ENCODE measurements around the gene KCTD8.

The KCTD8 gene

DNA sequence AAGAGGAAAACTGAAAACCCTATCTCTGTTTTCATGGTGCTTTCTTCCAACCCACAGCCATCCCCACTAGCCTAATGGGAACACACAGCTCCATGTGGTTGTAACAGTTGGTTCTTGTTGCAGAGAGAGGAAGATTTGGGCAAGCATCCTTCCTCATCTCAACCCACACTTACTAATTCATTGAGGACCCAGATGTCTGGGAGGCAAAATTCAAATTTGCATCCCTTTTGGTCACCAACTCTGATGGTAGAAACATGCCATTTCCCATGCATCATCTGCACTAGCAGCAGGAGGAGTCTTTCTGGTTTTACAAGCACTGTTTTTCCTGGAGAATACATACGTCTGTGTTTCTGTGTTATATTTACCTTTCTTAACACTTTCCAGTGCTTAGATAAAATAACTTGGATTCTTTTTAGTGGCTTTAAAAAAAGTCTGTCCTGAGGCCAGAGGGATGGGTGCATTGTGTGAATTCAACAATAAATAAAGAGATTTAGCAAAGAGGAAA, 301.0 kb downstream of the KCTD8 start (continued):
- no peak for TF ChIP-seq TOX (CRISPR knock-in tag; IDR thresholded peaks at IDR 0.05; ENCODE audit: borderline replicate concordance)

DNA sequence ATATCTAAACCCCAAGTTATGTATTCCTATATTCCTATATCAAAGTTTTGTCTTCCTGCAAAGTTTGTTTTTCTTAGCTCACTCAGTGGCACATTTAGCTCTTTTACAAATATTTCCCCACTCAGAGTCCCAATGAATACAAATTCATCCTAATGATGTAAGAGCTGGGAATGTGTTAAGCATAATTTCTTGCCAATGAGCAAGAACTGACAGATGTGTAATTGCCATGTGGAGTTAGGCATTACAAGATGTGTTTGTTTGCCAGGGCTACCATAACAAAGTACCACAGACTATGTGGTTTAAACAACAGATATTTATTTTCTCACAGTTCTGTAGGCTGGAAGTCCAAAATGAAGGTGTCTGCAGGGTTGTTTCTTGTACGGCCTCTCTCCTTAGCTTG, 302.1 kb downstream of the KCTD8 start:
- TF ChIP-seq, protein P1, sequence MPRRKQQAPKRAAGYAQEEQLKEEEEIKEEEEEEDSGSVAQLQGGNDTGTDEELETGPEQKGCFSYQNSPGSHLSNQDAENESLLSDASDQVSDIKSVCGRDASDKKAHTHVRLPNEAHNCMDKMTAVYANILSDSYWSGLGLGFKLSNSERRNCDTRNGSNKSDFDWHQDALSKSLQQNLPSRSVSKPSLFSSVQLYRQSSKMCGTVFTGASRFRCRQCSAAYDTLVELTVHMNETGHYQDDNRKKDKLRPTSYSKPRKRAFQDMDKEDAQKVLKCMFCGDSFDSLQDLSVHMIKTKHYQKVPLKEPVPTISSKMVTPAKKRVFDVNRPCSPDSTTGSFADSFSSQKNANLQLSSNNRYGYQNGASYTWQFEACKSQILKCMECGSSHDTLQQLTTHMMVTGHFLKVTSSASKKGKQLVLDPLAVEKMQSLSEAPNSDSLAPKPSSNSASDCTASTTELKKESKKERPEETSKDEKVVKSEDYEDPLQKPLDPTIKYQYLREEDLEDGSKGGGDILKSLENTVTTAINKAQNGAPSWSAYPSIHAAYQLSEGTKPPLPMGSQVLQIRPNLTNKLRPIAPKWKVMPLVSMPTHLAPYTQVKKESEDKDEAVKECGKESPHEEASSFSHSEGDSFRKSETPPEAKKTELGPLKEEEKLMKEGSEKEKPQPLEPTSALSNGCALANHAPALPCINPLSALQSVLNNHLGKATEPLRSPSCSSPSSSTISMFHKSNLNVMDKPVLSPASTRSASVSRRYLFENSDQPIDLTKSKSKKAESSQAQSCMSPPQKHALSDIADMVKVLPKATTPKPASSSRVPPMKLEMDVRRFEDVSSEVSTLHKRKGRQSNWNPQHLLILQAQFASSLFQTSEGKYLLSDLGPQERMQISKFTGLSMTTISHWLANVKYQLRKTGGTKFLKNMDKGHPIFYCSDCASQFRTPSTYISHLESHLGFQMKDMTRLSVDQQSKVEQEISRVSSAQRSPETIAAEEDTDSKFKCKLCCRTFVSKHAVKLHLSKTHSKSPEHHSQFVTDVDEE (CRISPR knock-in tag; IDR thresholded peaks at IDR 0.05), result no peak
- TF ChIP-seq BACH2 (CRISPR knock-in tag; IDR thresholded peaks at IDR 0.05; ENCODE audit: borderline replicate concordance) (no peak), ZC3H10 (CRISPR knock-in tag; IDR thresholded peaks at IDR 0.05) (no peak), RARB (CRISPR knock-in tag; IDR thresholded peaks at IDR 0.05) (no peak), ZNF565 (CRISPR knock-in tag; conservative IDR thresholded peaks at IDR 0.05; ENCODE audit: low read depth) (no peak), ARNTL (CRISPR knock-in tag; IDR thresholded peaks at IDR 0.05; ENCODE audit: borderline replicate concordance, low read depth) (no peak), ZFP3 (CRISPR knock-in tag; IDR thresholded peaks at IDR 0.05) (no peak), ISL1 (CRISPR knock-in tag; IDR thresholded peaks at IDR 0.05) (no peak), ZNF8 (CRISPR knock-in tag; IDR thresholded peaks at IDR 0.05) (no peak)
- no peak for ATAC-seq

DNA sequence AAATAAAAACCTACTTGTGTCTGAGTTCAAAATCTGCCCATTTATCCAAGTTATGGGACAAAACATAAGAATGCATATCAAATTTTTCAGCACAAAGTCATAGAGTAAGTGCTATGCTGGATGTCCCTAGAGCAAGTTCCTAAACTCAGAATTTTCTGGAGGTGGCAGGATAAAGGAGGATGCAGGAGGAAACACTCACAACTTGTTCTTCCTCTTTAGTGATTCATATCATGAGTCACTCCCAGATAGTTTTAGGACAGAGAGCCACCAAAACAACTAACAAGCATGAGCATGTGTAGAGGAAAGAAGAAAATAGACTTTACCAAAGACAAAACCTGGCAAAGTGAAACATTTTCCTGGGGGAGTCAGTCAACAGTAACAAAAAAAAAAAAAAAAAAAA, 302.7 kb downstream of the KCTD8 start:
- no peak for ATAC-seq
- no peak for TF ChIP-seq TOX (CRISPR knock-in tag; IDR thresholded peaks at IDR 0.05; ENCODE audit: borderline replicate concordance)
- no peak for TF ChIP-seq GLIS3 (CRISPR knock-in tag; IDR thresholded peaks at IDR 0.05)
- no peak for TF ChIP-seq ESRRG (CRISPR knock-in tag; IDR thresholded peaks at IDR 0.05)
- no peak for TF ChIP-seq ARNTL (CRISPR knock-in tag; IDR thresholded peaks at IDR 0.05; ENCODE audit: borderline replicate concordance, low read depth)
- TF ChIP-seq, protein P1 (CRISPR knock-in tag; IDR thresholded peaks at IDR 0.05), result no peak
- no peak for TF ChIP-seq OSR1 (CRISPR knock-in tag; IDR thresholded peaks at IDR 0.05)
- TF ChIP-seq TCF4 (CRISPR knock-in tag; IDR thresholded peaks at IDR 0.05; ENCODE audit: borderline replicate concordance), result no peak
- TF ChIP-seq BACH2 (CRISPR knock-in tag; IDR thresholded peaks at IDR 0.05; ENCODE audit: borderline replicate concordance), result no peak
- TF ChIP-seq, protein P2, sequence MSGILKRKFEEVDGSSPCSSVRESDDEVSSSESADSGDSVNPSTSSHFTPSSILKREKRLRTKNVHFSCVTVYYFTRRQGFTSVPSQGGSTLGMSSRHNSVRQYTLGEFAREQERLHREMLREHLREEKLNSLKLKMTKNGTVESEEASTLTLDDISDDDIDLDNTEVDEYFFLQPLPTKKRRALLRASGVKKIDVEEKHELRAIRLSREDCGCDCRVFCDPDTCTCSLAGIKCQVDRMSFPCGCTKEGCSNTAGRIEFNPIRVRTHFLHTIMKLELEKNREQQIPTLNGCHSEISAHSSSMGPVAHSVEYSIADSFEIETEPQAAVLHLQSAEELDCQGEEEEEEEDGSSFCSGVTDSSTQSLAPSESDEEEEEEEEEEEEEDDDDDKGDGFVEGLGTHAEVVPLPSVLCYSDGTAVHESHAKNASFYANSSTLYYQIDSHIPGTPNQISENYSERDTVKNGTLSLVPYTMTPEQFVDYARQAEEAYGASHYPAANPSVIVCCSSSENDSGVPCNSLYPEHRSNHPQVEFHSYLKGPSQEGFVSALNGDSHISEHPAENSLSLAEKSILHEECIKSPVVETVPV (CRISPR knock-in tag; IDR thresholded peaks at IDR 0.05), result no peak
- no peak for TF ChIP-seq ISL1 (CRISPR knock-in tag; IDR thresholded peaks at IDR 0.05)
- no peak for TF ChIP-seq ZNF8 (CRISPR knock-in tag; IDR thresholded peaks at IDR 0.05)
- TF ChIP-seq ZFP30 (CRISPR knock-in tag; IDR thresholded peaks at IDR 0.05), result no peak
- TF ChIP-seq RARB (CRISPR knock-in tag; IDR thresholded peaks at IDR 0.05), result no peak
- no peak for TF ChIP-seq ZNF70 (CRISPR knock-in tag; IDR thresholded peaks at IDR 0.05)
- TF ChIP-seq, protein P3, sequence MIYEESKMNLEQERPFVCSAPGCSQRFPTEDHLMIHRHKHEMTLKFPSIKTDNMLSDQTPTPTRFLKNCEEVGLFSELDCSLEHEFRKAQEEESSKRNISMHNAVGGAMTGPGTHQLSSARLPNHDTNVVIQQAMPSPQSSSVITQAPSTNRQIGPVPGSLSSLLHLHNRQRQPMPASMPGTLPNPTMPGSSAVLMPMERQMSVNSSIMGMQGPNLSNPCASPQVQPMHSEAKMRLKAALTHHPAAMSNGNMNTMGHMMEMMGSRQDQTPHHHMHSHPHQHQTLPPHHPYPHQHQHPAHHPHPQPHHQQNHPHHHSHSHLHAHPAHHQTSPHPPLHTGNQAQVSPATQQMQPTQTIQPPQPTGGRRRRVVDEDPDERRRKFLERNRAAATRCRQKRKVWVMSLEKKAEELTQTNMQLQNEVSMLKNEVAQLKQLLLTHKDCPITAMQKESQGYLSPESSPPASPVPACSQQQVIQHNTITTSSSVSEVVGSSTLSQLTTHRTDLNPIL (CRISPR knock-in tag; IDR thresholded peaks at IDR 0.05; ENCODE audit: low read depth), result no peak
- no peak for TF ChIP-seq ZNF565 (CRISPR knock-in tag; conservative IDR thresholded peaks at IDR 0.05; ENCODE audit: low read depth)

DNA sequence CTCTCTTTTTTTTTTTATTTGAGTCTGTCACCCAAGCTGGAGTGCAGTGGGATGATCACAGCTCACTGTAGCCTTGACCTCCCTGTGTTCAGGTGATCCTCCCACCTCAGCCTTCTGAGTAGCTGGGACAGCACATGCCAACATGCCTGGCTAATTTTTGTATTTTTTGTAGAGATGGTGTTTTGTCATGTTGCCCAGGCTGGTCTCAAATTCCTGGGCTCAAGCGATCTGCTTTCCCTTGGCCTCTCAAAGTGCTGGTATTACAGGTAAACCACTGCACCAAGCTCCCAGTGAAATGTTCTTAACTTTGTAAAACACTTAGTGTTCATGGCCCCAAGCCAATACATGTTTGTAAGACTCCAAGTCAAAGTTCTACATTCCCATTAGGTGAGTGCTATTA, 316.1 kb downstream of the KCTD8 start:
- ATAC-seq, result no peak
- TF ChIP-seq OSR1 (CRISPR knock-in tag; IDR thresholded peaks at IDR 0.05), result no peak
- TF ChIP-seq ZNF565 (CRISPR knock-in tag; conservative IDR thresholded peaks at IDR 0.05; ENCODE audit: low read depth), result no peak
- TF ChIP-seq, protein P1 (CRISPR knock-in tag; IDR thresholded peaks at IDR 0.05), result no peak
- TF ChIP-seq PPARA (CRISPR knock-in tag; IDR thresholded peaks at IDR 0.05; ENCODE audit: borderline replicate concordance), result no peak
- TF ChIP-seq TCF4 (CRISPR knock-in tag; IDR thresholded peaks at IDR 0.05; ENCODE audit: borderline replicate concordance), result no peak
- TF ChIP-seq ZNF8 (CRISPR knock-in tag; IDR thresholded peaks at IDR 0.05), result no peak
- TF ChIP-seq, protein P2 (CRISPR knock-in tag; IDR thresholded peaks at IDR 0.05), result no peak
- TF ChIP-seq ZFP3 (CRISPR knock-in tag; IDR thresholded peaks at IDR 0.05), result no peak
- no peak for TF ChIP-seq ZFP30 (CRISPR knock-in tag; IDR thresholded peaks at IDR 0.05)
- TF ChIP-seq ESRRG (CRISPR knock-in tag; IDR thresholded peaks at IDR 0.05), result no peak
